Putamen (tissue), 1 donor: Measurements from ENCODE around the gene NEDD9.

Experiments
- DNase-seq: peaks from one replicate; pipeline ENCODE4 v3.0.0-alpha.2; 2016; ENCODE audit warnings: low spot score

NEDD9 gene

GRCh38 chr6:11201015-11201414, 31.5 kb downstream of the NEDD9 start:
- DNase-seq: no peak

GRCh38 chr6:11200356-11200755, 32.1 kb downstream of the NEDD9 start:
- DNase-seq: no peak

- DNase-seq: no peak
These were observed 33.5 kb downstream of the NEDD9 start for GRCh38 chr6:11198663-11199603.

DNA sequence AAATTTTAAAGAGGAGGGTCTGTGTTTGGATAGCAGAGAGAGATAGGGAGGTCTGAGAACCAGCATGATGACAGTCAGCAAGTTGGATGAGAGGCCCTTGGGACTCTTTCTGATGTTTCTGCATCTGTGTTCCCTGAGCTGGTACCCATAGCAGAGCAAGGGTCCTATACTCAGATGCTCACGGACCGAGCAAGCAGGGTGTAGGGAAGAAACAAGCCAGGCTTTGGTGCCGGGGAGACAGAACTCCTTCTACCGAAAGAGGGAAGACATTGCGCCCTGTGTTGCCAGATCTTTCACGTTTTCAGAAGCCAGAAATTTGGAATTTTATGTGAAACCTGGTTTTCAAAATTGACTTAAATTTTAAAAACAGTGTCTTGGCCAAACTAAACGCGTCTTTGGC, 34.6 kb downstream of the NEDD9 start:
- DNase-seq: no peak

DNA sequence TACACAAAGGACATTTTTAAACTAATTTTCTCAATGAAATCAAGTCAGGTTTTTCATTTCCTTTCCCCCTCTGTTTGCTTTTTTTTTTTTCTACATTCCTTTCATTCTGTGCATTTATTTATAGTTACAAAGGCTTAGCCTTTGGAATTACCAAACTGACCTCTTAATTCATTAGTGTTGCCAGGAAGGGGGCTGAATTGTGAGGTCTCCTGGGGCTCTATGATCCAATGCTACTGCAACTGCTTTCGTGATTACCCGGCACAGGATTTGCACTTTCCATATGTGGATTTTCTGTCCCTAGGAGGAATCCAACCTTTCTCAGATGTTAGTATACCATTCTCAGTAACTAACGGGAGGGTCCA, 35.3 kb downstream of the NEDD9 start:
- DNase-seq: no peak

- no peak for DNase-seq
These were observed 35.8 kb downstream of the NEDD9 start for GRCh38 chr6:11196511-11197174.

GRCh38 chr6:11194356-11195218, 37.9 kb downstream of the NEDD9 start:
- DNase-seq: no peak

DNA sequence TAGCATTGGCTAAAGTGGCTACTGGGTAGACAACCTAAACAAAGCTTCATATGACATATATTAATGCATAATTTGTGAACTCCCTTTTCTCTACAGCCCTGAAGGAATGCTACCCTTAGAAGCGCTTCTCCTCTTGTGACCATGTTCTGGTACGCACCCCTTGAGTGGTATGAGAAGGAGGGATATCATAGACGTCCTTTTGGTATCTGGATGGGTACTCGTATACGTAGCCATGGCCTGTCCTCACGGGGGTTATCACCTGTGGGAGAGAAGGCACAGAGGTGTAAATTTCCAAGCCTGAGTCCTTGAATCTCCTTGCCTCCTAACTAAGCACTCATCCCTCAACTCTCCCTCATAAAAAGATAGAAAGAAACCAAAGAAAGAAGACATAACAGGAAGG, 39.0 kb downstream of the NEDD9 start:
- no peak for DNase-seq

DNA sequence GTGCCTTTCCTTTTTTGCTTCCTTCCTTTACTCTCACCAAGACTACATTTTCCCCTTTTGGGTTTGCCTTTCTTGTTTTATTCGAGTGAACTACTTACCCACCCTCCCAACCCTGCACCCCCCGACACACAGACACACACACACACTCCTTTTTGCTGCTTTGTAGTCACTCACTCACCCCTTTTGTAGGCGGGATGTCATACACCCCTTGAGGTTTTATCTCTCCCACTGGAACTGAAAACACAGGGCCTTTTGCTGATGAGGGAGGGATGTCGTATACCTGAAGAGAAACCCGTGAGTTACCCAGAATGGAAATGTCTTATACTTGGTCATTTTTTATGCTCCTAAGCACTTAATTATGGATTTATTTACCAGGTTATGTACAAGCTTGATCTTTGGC, 40.3 kb downstream of the NEDD9 start:
- no peak for DNase-seq

DNA sequence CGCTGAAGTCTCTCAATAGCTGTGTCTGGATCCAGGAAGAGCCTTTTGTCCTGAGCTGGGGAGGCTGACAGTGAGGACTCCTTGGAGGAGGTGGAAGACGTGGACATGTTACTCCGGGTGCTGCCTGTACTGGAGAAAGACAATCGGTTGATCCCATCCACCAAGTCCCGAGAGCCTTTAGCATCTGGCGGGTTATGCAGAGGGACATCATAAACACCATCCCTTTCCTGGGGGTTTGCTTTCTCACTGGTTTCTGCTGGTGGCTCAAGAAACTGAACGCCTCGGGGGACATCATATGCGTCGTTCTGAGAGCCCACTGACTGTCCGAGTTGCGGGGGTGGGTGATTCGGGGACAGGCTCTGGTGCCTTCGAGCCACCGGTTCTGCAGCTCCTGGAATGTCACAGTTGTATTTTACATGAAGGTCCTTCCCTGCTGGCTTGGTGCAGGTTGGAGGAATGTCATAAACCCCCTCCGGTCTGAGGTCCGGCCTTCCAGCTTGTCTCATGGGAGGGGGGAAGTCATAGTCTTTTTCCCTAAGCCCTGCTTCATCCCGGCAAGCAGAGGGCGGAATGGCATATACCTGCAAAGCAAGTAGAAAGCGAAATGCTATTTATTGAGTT, 41.7 kb downstream of the NEDD9 start:
- no peak for DNase-seq

GRCh38 chr6:11189865-11190624, 42.4 kb downstream of the NEDD9 start:
- no peak for DNase-seq

- no peak for DNase-seq
These were observed 44.1 kb downstream of the NEDD9 start for GRCh38 chr6:11188161-11188915.

GRCh38 chr6:11187301-11187700, 45.2 kb downstream of the NEDD9 start:
- DNase-seq: no peak

DNA sequence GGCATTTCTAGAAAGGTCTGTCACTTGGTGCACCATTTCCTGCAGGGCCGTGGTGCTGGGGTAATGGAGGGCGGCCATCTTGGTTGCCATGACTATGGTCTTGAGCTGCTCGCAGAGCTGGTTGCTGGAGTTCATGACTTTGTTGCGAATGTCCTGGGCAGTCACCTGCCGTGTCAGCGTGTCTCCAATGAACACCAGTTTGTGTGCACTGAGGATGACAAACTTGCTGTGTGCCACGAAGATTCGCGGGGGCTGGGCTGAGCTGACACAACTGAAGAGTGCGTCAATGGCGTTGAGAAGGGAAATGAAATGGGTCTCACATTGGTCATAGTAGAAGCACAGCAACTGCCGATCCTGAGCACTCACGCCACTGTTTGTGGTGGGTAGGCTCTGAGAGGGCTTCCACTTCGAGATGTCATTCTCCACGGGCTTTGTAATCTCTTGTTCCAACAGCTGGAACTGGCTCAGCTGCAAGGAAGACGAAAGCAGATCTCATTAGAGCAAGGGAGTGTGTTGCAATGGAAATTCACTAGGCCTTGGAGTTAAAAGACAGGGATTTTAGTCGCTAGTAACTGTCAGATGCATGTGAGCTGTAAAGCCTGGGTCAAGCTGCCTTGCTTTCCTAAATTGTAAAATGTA, 47.1 kb downstream of the NEDD9 start:
- no peak for DNase-seq

DNA sequence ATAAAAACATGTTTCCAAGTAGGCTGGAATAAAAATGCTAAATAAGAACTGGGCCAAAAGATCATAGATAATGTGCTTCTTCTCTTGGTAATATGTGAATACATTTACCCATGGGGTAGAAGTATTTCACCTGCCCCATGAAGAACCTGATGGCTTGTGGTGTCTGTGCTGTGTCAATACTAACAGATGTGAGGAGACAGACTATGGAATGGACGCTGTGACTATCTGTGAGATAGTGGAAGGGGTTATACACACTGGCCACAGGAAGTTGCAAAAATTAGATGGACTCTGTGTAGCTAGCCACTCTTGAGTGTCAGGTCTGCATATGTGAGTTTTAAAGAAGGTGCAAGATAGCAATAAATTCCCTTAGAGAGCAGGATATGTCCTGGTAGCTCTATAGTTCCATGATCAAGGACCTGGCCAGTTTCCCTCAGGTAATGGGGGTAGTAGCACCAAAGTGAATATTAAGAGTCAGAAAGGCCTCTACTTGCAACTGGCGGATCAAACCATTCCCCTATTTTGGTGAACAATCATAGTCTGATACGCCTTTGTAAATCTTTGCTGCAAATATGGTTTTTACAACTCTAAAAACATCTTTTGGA, 48.6 kb downstream of the NEDD9 start:
- DNase-seq: no peak

DNA sequence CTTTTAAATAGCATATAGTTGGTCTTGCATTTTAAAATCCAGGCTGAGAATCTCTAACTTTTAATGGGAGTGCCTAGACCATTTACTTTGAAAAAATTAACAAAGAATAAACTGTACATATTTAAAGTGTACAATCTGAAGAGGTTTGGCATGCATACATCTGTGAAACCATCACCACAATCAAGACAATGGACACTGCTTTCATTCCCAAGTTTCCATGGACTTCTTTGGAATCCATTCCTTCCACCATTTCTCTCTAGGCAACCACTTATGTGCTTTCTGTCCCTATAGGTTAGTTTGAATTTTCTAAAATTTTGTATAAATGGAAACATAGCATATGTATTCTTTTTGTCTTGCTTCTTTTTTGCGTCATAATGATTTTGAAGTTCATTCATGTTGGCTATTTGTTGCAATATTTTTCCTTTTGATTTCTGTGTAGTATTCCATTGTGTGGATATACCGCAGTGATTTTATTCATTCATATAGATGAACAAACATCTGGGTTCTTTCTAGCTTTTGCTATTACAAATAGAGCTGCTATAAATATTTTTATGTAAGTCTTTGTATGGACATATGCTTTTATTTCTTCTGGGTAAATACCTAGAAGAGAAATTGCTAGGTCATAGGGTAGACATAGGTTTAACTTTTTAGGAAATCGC, 50.9 kb downstream of the NEDD9 start:
- no peak for DNase-seq

DNA sequence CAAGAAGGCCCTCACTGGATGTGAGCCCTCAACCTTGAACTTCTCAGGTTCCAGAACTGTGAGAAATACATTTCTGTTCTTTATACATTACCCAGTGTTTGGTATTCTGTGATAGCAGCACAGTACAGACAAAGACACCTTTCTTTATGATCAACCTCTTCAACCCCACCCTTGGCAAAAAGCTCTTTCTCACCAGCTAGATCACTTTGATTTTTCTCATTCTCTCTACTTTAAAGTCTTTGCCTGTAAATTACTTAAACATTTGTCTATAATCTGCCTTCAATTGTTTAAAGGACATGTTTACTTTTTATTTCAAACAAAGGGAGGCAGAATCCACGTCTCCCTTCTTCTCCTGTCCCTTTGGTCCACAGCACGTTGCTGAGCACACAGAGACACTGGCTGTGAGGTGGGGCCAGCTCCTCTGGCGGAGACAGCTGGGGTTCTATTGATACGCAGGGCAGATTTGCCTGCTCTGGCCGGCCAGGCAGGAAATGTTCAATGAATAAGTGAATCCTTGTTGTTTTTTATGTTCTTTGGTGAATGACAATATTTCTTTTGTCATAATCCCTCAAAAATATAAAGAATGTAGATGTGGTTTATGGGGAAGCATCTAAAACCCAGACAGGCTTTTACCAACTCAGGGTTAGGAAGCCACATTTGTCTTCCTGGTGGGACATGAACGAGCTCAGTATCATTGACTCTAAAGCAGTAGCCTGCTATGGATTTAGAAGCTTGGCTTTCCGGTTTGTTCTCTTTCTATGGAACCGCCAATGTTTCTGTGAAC, 52.9 kb downstream of the NEDD9 start:
- no peak for DNase-seq

GRCh38 chr6:11179088-11179418, 53.4 kb downstream of the NEDD9 start:
- no peak for DNase-seq
